GM23338 (cell line): ENCODE data around the gene XRRA1. TPM values are rescaled to one million over a fixed set of nuclear protein-coding genes. Genes with fewer than 3 reads are reported as not detected.

Source experiments
- ATAC-seq: fragments of 200-7000 bp; cut with Tn5 transposase; 3 replicates; pipeline ENCODE4 v1.9.1; 2020
- DNase-seq: peaks from one replicate; pipeline ENCODE4 v3.0.0-alpha.2; 2015; ENCODE audit warnings: low spot score
- H2AFZ ChIP-seq: fragments of 200-600 bp; sonication (generic); 2 replicates; pipeline ENCODE4 v1.8.0; 2016; ENCODE audit warnings: antibody characterized with exemption, mild to moderate bottlenecking, moderate library complexity
- H3F3A ChIP-seq: fragments of 200-600 bp; sonication (generic); replicated peaks from 2 replicates; pipeline ENCODE4 v1.8.0; 2017; ENCODE audit warnings: antibody characterized with exemption, mixed run types, low read depth
- H3K27ac ChIP-seq: fragments of 200-600 bp; sonication (generic); 2 replicates; pipeline ENCODE4 v1.6.1; 2016; ENCODE audit warnings: low read depth
- H3K27me3 ChIP-seq: fragments of 200-600 bp; sonication (generic); 2 replicates; pipeline ENCODE4 v1.8.0; 2016; ENCODE audit warnings: mild to moderate bottlenecking, mixed run types, moderate library complexity; ENCODE audit not compliant: insufficient read depth
- H3K36me3 ChIP-seq: fragments of 200-600 bp; sonication (generic); 2 replicates; pipeline ENCODE4 v1.8.0; 2016; ENCODE audit warnings: mild to moderate bottlenecking; ENCODE audit not compliant: insufficient read depth
- H3K4me1 ChIP-seq: fragments of 200-600 bp; sonication (generic); 2 replicates; pipeline ENCODE4 v1.8.0; 2016; ENCODE audit warnings: mild to moderate bottlenecking, moderate library complexity; ENCODE audit not compliant: insufficient read depth
- H3K4me2 ChIP-seq: fragments of 200-600 bp; sonication (generic); 2 replicates; pipeline ENCODE4 v1.7.1; 2017; ENCODE audit warnings: mixed run types
- H3K4me3 ChIP-seq: fragments of 200-600 bp; sonication (generic); 2 replicates; pipeline ENCODE4 v1.6.1; 2016; ENCODE audit warnings: mixed run types
- H3K79me2 ChIP-seq: fragments of 200-600 bp; sonication (generic); replicated peaks from 2 replicates; pipeline ENCODE4 v1.8.0; 2017; ENCODE audit warnings: mild to moderate bottlenecking; ENCODE audit not compliant: insufficient read depth
- H3K9me2 ChIP-seq: fragments of 200-600 bp; sonication (generic); 2 replicates; pipeline ENCODE4 v1.8.0; 2017; ENCODE audit not compliant: insufficient read depth
- H4K20me1 ChIP-seq: fragments of 200-600 bp; sonication (generic); replicated peaks from 2 replicates; pipeline ENCODE4 v1.8.0; 2017; ENCODE audit warnings: mild to moderate bottlenecking; ENCODE audit not compliant: insufficient read depth
- H3K27ac Mint-ChIP-seq: 2 replicates; pipeline ENCODE4 v1.8.0; 2020; ENCODE audit warnings: inconsistent platforms, mild to moderate bottlenecking, moderate library complexity, mixed read lengths
- H3K27me3 Mint-ChIP-seq: 3 replicates; pipeline ENCODE4 v1.8.0; 2022; ENCODE audit warnings: low read depth, mild to moderate bottlenecking, moderate library complexity, mixed read lengths, inconsistent platforms; ENCODE audit not compliant: insufficient read depth, poor library complexity
- H3K36me3 Mint-ChIP-seq: 3 replicates; pipeline ENCODE4 v1.8.0; 2021; ENCODE audit warnings: low read depth, mild to moderate bottlenecking, inconsistent platforms, moderate library complexity, mixed read lengths
- H3K4me1 Mint-ChIP-seq: 3 replicates; pipeline ENCODE4 v1.8.0; 2020; ENCODE audit warnings: mild to moderate bottlenecking, inconsistent platforms, mixed read lengths
- H3K4me3 Mint-ChIP-seq: 3 replicates; pipeline ENCODE4 v1.8.0; 2021; ENCODE audit warnings: moderate library complexity, mild to moderate bottlenecking, inconsistent platforms, mixed read lengths
- H3K9me3 Mint-ChIP-seq: 3 replicates; pipeline ENCODE4 v1.8.0; 2020; ENCODE audit warnings: moderate library complexity, mild to moderate bottlenecking, inconsistent platforms, mixed read lengths
- CREB1 ChIP-seq: fragments of 250-450 bp; sonication (Bioruptor Pico); IDR thresholded peaks from 2 replicates; pipeline ENCODE4 v1.5.0; 2020; ENCODE audit warnings: low read depth, mild to moderate bottlenecking, moderate library complexity
- EZH2 ChIP-seq: fragments of 200-600 bp; sonication (generic); IDR thresholded peaks from one replicate; pipeline ENCODE4 v1.8.0; 2017; ENCODE audit warnings: antibody characterized with exemption, mild to moderate bottlenecking, low read depth; ENCODE audit not compliant: unreplicated experiment
- EZH2phosphoT487 ChIP-seq: fragments of 200-600 bp; sonication (generic); IDR thresholded peaks from one replicate; pipeline ENCODE4 v1.8.1; 2018; ENCODE audit warnings: antibody characterized with exemption; ENCODE audit not compliant: unreplicated experiment
- JUNB ChIP-seq: IDR thresholded peaks from one replicate; pipeline ENCODE4 v1.6.1; 2016; ENCODE audit warnings: antibody characterized with exemption; ENCODE audit not compliant: unreplicated experiment
- NANOG ChIP-seq: IDR thresholded peaks from 2 replicates; pipeline ENCODE4 v1.6.1; 2016; ENCODE audit warnings: antibody characterized with exemption, borderline replicate concordance
- POLR2AphosphoS5 ChIP-seq: IDR thresholded peaks from 2 replicates; pipeline ENCODE4 v1.6.1; 2016; ENCODE audit warnings: antibody characterized with exemption, low read depth
- STAT1 ChIP-seq: IDR thresholded peaks from one replicate; pipeline ENCODE4 v1.6.1; 2016; ENCODE audit warnings: antibody characterized with exemption; ENCODE audit not compliant: unreplicated experiment
- ZNF114 ChIP-seq: fragments of 250-450 bp; sonication (Bioruptor Pico); IDR thresholded peaks from 2 replicates; pipeline ENCODE4 v1.5.0; 2020; ENCODE audit warnings: mild to moderate bottlenecking, moderate library complexity
- ZNF331 ChIP-seq: fragments of 250-450 bp; sonication (Bioruptor Pico); IDR thresholded peaks from 2 replicates; pipeline ENCODE4 v1.5.0; 2020; ENCODE audit warnings: low read depth, mild to moderate bottlenecking, moderate library complexity
- polyA plus RNA-seq: library from polyadenylated mRNA; unstranded; fragments of >200 nt; fragmentation: Nextera tagmentation; extraction: Ambion mirVana; gene quantifications from 2 replicates; pipeline ENCODE4 v1.2.1, GENCODE V29; 2016
- total RNA-seq: library from RNA; depleted of rRNA; stranded (reverse); fragments of >200 nt; shearing (Covaris generic); gene quantifications from 2 replicates; pipeline ENCODE4 v1.2.3, GENCODE V29; 2014
- TF ChIP-seq, protein P1 (sequence below): fragments of 250-450 bp; sonication (Bioruptor Pico); IDR thresholded peaks from 2 replicates; pipeline ENCODE4 v1.5.0; 2020; ENCODE audit warnings: mild to moderate bottlenecking, moderate library complexity
- TF ChIP-seq, protein P2 (sequence below), 2 experiments: fragments of 200-600 bp in 1 of 2; sonication (generic) in 1 of 2; conservative IDR thresholded peaks; 2 replicates each; pipeline versions ENCODE4 v1.5.1 to v1.6.1; 2016 to 2017; ENCODE audit warnings: antibody characterized with exemption in 2 of 2, low read depth in 2 of 2, mild to moderate bottlenecking in 2 of 2, moderate library complexity in 1 of 2
- TF ChIP-seq, protein P3 (sequence below): IDR thresholded peaks from one replicate; pipeline ENCODE4 v1.6.1; 2018; ENCODE audit warnings: antibody characterized with exemption; ENCODE audit not compliant: unreplicated experiment
- TF ChIP-seq, protein P4 (sequence below): IDR thresholded peaks from 2 replicates; pipeline ENCODE4 v1.6.1; 2016; ENCODE audit warnings: antibody characterized with exemption

XRRA1 gene
- total and polyA plus RNA-seq, 2 experiments from 2014 or later: 4.9 to 5.4 TPM

DNA sequence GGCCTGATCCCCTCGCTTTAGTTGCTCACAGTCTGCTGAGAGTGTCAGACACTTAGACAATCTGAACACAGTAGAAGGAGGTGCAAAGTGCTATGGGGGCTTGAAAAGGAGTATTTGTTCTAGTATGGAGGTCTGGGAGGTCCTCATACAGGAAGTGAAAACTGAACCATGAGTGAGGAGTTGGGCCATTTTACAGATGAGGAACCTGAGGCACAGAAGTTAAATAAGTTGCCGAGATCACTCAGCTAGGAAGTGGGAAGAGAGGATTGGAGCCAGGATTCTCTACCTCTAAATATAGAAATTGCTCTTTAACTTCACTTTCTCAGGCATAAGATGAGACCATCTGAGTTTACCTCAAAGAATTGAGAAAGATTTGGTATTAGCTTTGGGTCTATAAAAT, 35.8 kb upstream of the XRRA1 start:
- peaks cover 5% of the 10 kb centered on the region; the same call in 1 of the 2 replicates for H3K79me2 ChIP-seq
- H3K27me3 ChIP-seq: no peaks in the 10 kb centered on the region
- H3K4me3 ChIP-seq: no peak overlapping the region
- peaks cover 6% of the 10 kb centered on the region for H4K20me1 ChIP-seq
- H3K27me3 Mint-ChIP-seq: peaks cover 3% of the 10 kb centered on the region
- H3K27ac Mint-ChIP-seq: no peak overlapping the region
- no peaks in the 10 kb centered on the region for H3K9me3 Mint-ChIP-seq
- no peaks in the 10 kb centered on the region for H3K36me3 ChIP-seq
- no peak for ATAC-seq
- 0 out of 2 replicates have a peak, but pooled peaks cover 4% of the 10 kb centered on the region for H3F3A ChIP-seq
- H3K4me2 ChIP-seq: no peak overlapping the region
- no peak for DNase-seq
- no peaks in the 10 kb centered on the region for H3K9me2 ChIP-seq
- no peak overlapping the region for H3K4me3 Mint-ChIP-seq
- no peak overlapping the region for H2AFZ ChIP-seq
- peaks cover 5% of the 10 kb centered on the region; the same call in 2 of the 3 replicates for H3K4me1 Mint-ChIP-seq
- peaks cover 4% of the 10 kb centered on the region for H3K4me1 ChIP-seq
- TF ChIP-seq ZNF331 (CRISPR knock-in tag): no peak
- TF ChIP-seq NANOG: no peak
- TF ChIP-seq JUNB: no peak
- no peak for TF ChIP-seq EZH2phosphoT487
- no peak for TF ChIP-seq CREB1 (CRISPR knock-in tag)
- TF ChIP-seq, protein P1, sequence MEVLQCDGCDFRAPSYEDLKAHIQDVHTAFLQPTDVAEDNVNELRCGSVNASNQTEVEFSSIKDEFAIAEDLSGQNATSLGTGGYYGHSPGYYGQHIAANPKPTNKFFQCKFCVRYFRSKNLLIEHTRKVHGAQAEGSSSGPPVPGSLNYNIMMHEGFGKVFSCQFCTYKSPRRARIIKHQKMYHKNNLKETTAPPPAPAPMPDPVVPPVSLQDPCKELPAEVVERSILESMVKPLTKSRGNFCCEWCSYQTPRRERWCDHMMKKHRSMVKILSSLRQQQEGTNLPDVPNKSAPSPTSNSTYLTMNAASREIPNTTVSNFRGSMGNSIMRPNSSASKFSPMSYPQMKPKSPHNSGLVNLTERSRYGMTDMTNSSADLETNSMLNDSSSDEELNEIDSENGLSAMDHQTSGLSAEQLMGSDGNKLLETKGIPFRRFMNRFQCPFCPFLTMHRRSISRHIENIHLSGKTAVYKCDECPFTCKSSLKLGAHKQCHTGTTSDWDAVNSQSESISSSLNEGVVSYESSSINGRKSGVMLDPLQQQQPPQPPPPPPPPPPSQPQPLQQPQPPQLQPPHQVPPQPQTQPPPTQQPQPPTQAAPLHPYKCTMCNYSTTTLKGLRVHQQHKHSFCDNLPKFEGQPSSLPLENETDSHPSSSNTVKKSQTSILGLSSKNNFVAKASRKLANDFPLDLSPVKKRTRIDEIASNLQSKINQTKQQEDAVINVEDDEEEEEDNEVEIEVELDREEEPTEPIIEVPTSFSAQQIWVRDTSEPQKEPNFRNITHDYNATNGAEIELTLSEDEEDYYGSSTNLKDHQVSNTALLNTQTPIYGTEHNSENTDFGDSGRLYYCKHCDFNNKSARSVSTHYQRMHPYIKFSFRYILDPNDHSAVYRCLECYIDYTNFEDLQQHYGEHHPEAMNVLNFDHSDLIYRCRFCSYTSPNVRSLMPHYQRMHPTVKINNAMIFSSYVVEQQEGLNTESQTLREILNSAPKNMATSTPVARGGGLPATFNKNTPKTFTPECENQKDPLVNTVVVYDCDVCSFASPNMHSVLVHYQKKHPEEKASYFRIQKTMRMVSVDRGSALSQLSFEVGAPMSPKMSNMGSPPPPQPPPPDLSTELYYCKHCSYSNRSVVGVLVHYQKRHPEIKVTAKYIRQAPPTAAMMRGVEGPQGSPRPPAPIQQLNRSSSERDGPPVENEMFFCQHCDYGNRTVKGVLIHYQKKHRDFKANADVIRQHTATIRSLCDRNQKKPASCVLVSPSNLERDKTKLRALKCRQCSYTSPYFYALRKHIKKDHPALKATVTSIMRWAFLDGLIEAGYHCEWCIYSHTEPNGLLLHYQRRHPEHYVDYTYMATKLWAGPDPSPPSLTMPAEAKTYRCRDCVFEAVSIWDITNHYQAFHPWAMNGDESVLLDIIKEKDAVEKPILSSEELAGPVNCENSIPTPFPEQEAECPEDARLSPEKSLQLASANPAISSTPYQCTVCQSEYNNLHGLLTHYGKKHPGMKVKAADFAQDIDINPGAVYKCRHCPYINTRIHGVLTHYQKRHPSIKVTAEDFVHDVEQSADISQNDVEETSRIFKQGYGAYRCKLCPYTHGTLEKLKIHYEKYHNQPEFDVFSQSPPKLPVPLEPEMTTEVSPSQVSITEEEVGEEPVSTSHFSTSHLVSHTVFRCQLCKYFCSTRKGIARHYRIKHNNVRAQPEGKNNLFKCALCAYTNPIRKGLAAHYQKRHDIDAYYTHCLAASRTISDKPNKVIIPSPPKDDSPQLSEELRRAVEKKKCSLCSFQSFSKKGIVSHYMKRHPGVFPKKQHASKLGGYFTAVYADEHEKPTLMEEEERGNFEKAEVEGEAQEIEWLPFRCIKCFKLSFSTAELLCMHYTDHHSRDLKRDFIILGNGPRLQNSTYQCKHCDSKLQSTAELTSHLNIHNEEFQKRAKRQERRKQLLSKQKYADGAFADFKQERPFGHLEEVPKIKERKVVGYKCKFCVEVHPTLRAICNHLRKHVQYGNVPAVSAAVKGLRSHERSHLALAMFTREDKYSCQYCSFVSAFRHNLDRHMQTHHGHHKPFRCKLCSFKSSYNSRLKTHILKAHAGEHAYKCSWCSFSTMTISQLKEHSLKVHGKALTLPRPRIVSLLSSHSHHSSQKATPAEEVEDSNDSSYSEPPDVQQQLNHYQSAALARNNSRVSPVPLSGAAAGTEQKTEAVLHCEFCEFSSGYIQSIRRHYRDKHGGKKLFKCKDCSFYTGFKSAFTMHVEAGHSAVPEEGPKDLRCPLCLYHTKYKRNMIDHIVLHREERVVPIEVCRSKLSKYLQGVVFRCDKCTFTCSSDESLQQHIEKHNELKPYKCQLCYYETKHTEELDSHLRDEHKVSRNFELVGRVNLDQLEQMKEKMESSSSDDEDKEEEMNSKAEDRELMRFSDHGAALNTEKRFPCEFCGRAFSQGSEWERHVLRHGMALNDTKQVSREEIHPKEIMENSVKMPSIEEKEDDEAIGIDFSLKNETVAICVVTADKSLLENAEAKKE (CRISPR knock-in tag): no peak
- no peak for TF ChIP-seq EZH2
- TF ChIP-seq STAT1: no peak
- no peak for TF ChIP-seq ZNF114 (CRISPR knock-in tag)
- TF ChIP-seq, protein P2, sequence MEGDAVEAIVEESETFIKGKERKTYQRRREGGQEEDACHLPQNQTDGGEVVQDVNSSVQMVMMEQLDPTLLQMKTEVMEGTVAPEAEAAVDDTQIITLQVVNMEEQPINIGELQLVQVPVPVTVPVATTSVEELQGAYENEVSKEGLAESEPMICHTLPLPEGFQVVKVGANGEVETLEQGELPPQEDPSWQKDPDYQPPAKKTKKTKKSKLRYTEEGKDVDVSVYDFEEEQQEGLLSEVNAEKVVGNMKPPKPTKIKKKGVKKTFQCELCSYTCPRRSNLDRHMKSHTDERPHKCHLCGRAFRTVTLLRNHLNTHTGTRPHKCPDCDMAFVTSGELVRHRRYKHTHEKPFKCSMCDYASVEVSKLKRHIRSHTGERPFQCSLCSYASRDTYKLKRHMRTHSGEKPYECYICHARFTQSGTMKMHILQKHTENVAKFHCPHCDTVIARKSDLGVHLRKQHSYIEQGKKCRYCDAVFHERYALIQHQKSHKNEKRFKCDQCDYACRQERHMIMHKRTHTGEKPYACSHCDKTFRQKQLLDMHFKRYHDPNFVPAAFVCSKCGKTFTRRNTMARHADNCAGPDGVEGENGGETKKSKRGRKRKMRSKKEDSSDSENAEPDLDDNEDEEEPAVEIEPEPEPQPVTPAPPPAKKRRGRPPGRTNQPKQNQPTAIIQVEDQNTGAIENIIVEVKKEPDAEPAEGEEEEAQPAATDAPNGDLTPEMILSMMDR (conservative IDR thresholded peaks at IDR 0.05; ENCODE audit: low read depth in 2 of 2): no peak
- TF ChIP-seq, protein P3, sequence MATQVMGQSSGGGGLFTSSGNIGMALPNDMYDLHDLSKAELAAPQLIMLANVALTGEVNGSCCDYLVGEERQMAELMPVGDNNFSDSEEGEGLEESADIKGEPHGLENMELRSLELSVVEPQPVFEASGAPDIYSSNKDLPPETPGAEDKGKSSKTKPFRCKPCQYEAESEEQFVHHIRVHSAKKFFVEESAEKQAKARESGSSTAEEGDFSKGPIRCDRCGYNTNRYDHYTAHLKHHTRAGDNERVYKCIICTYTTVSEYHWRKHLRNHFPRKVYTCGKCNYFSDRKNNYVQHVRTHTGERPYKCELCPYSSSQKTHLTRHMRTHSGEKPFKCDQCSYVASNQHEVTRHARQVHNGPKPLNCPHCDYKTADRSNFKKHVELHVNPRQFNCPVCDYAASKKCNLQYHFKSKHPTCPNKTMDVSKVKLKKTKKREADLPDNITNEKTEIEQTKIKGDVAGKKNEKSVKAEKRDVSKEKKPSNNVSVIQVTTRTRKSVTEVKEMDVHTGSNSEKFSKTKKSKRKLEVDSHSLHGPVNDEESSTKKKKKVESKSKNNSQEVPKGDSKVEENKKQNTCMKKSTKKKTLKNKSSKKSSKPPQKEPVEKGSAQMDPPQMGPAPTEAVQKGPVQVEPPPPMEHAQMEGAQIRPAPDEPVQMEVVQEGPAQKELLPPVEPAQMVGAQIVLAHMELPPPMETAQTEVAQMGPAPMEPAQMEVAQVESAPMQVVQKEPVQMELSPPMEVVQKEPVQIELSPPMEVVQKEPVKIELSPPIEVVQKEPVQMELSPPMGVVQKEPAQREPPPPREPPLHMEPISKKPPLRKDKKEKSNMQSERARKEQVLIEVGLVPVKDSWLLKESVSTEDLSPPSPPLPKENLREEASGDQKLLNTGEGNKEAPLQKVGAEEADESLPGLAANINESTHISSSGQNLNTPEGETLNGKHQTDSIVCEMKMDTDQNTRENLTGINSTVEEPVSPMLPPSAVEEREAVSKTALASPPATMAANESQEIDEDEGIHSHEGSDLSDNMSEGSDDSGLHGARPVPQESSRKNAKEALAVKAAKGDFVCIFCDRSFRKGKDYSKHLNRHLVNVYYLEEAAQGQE: no peak
- no peak for TF ChIP-seq POLR2AphosphoS5
- TF ChIP-seq, protein P4, sequence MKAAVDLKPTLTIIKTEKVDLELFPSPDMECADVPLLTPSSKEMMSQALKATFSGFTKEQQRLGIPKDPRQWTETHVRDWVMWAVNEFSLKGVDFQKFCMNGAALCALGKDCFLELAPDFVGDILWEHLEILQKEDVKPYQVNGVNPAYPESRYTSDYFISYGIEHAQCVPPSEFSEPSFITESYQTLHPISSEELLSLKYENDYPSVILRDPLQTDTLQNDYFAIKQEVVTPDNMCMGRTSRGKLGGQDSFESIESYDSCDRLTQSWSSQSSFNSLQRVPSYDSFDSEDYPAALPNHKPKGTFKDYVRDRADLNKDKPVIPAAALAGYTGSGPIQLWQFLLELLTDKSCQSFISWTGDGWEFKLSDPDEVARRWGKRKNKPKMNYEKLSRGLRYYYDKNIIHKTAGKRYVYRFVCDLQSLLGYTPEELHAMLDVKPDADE: no peak
- H3K36me3 Mint-ChIP-seq: 0 out of 3 replicates have a peak, but pooled peaks cover 4% of the 10 kb centered on the region
- H3K27ac ChIP-seq: no peak overlapping the region
